GDM1 (cell line): ENCODE measurements around the gene FZR1.
"Not testable (repeated sequence)": the region's sequence is repeated elsewhere in the genome, so short reads cannot be mapped to it uniquely, and the experiment has no call there.

Experiments
- DNase-seq: peaks from one replicate; lab custom pipeline; 2025; lab: John Stamatoyannopoulos, UW

Gene FZR1

DNA sequence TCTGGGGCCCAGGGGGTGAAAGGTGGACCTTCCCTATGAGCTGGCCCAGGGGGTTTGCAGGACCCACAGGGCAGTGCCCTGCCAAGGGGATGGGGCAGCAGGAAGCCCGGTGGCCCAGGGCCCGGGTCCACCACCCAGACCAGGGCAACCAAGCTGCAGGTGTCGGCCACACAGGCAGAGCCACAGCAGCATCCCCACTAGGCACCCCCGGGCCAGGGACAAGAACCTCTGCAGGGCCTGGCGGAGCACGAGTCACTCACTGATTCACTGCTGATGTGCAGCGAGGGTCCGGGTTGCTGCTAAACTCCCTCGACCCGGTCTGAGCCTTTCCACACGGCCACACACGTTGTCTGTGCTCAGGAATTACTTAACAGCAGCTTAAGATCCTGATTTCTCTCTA is 8.8 kb downstream of the FZR1 start:
- DNase-seq: no peak

DNA sequence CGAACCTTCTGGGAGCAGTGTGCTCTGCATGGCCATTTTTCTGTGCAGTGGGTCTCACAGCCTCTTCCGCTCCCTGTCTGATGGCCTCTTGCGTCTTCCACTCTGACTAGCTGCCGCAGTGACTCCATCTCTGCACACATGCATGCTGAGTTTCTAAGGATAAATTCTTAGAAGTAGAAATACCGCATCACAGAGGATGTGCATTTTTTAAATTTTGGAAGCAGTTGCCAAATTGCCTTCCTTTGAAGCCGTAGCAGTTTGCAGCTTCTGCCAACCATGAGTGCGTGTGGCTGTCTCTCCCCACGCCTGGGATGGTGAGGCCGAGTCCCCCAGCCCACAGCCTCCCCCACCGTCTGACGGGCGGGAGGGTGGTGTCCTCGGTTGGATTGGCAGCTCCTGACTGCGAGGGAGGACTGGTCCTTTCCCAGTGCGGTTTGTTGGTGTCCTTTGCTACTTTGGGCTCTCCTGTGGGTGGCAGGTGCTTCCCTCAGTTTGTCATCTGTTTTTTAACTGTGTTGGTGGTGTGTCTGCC is 9.8 kb downstream of the FZR1 start:
- DNase-seq: no peak

- DNase-seq: no peak
Observed at GRCh38 chr19:3516675-3517207, 10.6 kb downstream of the FZR1 start.

DNA sequence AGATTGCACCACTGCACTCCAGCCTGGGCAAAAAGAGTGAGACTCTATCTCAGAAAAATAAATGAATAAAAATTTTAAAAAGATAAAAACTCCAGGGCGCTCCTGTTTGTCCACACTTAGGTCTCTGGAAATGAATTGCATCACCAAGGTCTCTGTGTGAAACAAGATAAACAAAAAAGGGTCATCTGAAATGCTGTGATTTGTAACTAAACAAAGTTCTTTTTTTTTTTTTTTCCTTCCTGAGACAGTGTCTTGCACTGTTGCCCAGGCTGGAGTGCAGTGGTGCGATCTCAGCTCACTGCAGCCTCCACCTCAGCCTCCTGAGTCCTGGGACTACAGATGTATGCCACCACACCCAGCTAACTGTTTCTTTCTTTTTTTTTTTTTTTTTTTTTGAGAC is 11.5 kb downstream of the FZR1 start:
- no peak for DNase-seq

DNA sequence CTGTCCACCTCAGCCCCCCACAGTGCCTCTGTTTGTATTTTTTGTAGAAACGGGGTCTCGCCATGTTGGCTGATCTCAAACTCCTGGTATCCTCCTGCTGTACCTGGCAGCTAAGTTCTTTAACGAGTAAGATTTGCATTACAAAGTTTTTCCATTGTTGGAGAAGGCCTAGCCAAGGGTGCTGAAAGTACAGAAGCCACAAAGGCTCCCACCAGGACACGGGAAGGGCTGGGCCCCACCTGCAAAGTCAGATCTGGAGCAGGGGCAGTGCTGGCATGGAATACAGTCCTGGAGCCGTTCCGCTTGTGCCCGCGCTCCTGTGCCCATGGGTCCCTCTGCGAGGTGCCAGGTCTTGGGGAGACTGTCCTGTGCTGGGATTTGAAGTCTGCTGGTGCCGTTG is 12.1 kb downstream of the FZR1 start:
- no peak for DNase-seq

DNA sequence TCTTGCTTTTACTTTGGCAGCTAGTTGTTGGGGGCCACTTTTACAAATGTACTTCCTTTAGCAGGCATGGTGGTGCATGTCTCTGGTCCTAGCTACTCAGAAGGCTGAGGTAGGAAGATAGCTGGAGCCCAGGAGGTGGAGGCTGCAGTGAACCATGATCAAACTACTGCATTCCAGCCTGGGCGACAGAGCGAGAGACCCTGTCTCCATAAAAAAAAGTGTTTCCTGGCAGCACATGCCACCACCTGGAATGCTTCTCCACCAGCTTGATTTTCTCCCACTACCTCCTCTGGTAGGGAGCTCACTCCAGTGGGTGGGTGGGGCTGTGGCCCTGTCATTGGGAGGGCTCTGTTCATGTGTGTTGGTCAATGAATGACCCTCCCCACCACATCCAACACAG is 12.5 kb downstream of the FZR1 start:
- no peak for DNase-seq

- no peak for DNase-seq
Observed at GRCh38 chr19:3519126-3519525, 13.0 kb downstream of the FZR1 start.

- DNase-seq: no peak
Observed at GRCh38 chr19:3520166-3521103, 14.3 kb downstream of the FZR1 start.

- DNase-seq: no peak
Observed at GRCh38 chr19:3521104-3521445, 15.0 kb downstream of the FZR1 start.

GRCh38 chr19:3522421-3523360 is 16.6 kb downstream of the FZR1 start:
- no peak for DNase-seq

DNA sequence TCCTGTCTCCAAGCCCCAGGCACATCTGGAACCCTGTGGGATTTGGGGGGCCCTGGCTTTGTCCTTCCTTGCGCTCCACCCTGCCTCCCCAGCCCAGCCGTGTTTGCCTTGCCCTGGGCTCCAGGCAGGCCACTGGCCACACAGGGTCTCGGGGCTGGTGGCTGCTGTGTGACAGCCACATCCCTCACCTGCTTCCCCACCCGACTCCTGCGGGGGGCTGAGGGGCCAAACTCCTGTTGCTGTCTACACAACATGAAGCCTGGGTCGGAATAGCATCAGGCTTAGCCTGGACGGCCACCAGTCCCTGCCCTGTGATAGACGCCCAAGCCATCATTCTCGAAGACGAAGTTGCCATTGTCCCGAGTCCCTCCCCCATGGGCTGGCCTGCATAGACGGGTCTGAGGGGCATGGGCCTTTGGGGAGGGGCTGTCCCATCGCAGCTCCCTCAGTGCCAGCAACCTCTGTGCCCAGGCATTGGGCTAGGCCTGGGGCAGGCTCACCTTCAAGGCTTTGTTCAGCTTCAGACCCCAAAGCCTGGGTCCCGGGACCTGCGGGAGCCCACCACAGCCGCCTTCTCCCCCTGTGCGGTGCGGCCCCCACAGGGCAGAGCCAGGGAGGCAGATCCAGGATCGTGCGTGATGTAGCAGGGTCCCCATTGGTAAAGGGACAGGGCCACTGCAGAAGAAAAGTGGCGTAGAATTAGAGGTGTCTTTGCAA is 17.4 kb downstream of the FZR1 start:
- DNase-seq: no peak

DNA sequence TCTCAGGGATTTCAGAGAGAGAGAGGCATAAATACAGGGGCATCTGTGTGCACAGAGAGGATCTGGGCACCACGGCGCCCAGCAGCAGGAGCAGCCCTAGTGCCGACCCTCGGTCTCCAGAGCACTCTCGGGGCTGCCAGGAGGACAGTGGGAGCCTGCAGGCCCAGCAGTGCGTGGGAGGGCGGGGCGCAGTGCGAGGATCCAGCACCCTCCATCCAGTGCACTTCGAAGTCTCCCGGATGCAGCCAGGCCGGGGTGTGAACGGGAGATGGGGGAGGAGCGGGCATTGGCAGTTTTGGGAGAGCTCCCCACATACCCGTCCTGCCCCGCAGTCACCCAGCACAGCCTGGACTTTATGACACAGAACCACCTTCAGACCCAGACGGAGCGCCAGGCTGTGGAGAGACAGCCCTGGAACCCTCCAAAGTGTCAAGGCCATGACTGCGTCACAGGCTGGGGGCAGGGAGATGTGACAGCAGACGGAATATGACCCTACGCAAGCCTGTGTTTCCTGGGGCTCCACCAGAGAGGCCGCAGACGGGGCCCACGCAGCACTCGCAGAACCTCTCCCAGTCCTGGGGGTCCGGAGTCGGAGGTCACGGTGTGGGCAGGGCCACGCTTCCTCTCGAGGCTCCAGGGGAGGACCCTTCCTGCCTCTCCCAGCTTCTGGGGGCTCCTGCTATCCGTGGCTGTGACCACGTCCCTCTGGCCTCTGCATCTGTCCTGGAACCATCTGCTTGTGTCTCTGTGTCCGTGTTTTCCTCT is 18.1 kb downstream of the FZR1 start:
- DNase-seq: no peak

- no peak for DNase-seq
Observed at GRCh38 chr19:3524904-3525451, 18.9 kb downstream of the FZR1 start.

DNA sequence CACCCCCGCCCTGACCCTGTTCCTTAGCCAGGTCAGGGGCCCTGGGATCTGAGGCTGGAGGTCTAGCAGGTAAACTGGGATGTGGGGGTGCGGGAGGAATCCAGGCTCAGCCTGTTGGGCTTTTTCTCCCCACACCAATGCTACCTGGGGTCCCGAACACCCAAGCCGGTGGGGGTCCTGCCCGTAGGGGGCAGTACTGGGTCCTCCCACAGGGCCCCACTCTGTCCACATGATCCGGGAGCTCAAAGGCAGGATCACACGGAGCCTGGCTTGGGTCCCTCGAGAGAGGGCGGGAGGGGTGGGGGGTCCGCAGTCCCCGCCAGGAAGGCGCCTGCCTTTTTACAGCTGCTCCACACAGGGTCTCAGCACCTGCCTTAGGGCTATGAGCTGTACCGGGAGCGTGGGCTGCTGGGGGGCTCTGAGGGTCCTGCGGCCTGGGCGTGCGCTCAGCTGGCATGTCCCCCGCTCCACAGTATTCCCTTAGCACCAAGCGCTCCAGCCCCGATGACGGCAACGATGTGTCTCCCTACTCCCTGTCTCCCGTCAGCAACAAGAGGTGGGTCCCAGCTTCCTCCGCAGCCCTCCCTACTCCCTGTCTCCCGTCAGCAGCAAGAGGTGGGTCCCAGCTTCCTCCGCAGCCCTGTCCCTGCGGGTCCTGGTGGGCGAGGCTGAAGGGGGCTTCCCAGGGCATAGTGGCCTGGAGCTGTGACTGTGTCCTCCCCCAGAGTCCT is 20.6 kb downstream of the FZR1 start:
- DNase-seq: no peak

GRCh38 chr19:3527238-3527910 is 21.3 kb downstream of the FZR1 start:
- DNase-seq: no peak

DNA sequence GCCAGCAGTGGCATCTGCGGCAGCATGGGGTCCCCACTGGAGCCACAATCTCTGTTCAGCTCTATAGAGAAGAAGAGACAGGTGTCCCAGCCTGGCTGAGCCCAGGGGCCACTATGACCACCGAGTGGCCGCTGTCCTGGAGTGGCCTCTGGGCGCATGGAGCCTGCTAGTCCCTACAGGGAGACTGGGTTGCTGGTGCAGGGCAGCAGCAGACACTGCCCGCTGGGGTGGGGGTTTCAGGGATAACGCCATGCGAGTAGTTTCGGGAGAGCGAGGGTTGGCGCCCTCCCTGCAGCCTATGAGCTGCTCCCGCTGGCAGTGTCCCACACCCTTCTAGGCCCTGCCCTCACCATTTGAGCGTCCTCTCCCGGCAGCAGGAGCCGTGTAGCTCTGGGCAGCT is 22.0 kb downstream of the FZR1 start:
- DNase-seq: no peak

- DNase-seq: no peak
Observed at GRCh38 chr19:3528539-3529211, 22.6 kb downstream of the FZR1 start.

DNA sequence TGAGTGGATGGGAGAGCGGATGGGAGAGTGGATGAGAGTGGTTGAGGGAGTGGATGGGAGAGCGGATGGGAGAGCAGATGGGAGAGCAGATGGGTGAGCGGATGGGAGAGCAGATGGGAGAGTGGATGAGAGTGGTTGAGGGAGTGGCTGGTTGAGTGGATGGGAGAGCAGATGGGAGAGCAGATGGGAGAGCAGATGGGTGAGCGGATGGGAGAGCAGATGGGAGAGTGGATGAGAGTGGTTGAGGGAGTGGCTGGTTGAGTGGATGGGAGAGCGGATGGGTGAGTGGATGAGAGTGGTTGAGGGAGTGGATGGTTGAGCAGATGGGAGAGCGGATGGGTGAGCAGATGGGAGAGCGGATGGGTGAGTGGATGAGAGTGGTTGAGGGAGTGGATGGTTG is 23.2 kb downstream of the FZR1 start:
- not testable (repeated sequence) for DNase-seq

DNA sequence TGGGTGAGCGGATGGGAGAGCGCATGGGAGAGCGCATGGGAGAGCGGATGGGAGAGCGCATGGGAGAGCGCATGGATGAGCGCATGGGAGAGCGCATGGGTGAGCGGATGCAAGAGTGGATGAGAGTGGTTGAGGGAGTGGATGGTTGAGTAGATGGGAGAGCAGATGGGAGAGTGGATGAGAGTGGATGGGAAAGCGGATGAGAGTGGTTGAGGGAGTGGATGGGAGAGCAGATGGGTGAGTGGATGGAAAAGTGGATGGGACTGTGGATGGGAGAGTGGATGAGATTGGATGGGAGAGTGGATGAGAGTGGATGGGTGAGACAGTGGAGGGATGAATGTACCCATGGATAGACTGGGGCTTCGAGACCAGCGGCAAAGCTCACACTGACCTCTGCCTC is 24.3 kb downstream of the FZR1 start:
- no peak for DNase-seq
